Stimulated activated naive CD4-positive, alpha-beta T cell (primary cell): ENCODE results near the gene NEDD4L.
"Not testable (repeated sequence)": the region's sequence is repeated elsewhere in the genome, so short reads cannot be mapped to it uniquely, and the experiment has no call there.

Source experiments
- DNase-seq, 6 experiments: peaks; one replicate each; lab custom pipeline; 2025; lab: John Stamatoyannopoulos, UW

The NEDD4L gene

DNA sequence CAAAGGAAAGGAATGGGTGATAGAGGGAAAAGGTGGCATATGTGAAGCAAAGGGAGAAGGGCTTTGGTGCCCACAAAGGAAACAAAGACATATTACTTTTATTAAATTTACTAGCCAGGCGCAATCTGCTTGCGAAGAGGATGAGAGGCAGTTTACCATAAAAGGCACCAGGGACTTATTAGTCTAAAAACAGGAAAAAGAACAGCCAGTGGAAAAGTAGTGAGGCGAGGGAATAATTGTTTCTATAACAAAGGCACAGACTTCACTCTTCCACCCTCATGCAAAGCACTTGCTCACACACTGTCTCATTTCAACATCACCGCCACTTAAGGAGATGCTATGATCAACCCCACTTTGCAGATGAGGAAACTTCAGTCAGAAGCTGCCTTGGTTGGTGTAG, 374.3 kb downstream of the NEDD4L start:
- DNase-seq = no peak

DNA sequence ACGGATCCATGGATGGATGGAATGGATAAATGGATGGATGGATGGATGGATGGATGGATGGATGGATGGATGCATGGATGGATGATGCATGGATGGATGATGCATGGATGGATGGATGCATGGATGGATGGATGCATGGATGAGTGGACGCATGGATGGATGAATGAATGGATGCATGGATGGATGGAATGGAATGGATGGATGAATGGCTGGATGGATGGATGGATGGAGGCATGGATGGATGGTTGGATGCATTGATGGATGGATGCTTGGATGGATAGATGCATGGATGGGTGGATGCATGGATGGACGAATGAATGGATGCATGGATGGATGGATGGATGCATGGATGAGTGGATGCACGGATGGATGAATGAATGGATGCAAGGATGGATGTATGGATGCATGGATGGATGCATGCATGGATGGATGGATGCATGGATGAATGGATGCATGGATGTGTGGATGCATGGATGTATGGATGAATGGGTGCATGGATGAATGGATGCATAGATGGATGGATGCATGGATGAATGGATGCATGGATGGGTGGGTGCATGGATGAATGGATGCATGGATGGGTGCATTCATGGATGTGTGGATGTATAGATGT, 375.7 kb downstream of the NEDD4L start:
- DNase-seq = no peak

GRCh38 chr18:58426611-58427010, 382.6 kb downstream of the NEDD4L start:
- no peak for DNase-seq

GRCh38 chr18:58427321-58427720, 383.3 kb downstream of the NEDD4L start:
- DNase-seq = no peak

- no peak for DNase-seq
Measured at GRCh38 chr18:58429442-58429841, 385.4 kb downstream of the NEDD4L start.

GRCh38 chr18:58431215-58431614, 387.2 kb downstream of the NEDD4L start:
- no peak for DNase-seq

DNA sequence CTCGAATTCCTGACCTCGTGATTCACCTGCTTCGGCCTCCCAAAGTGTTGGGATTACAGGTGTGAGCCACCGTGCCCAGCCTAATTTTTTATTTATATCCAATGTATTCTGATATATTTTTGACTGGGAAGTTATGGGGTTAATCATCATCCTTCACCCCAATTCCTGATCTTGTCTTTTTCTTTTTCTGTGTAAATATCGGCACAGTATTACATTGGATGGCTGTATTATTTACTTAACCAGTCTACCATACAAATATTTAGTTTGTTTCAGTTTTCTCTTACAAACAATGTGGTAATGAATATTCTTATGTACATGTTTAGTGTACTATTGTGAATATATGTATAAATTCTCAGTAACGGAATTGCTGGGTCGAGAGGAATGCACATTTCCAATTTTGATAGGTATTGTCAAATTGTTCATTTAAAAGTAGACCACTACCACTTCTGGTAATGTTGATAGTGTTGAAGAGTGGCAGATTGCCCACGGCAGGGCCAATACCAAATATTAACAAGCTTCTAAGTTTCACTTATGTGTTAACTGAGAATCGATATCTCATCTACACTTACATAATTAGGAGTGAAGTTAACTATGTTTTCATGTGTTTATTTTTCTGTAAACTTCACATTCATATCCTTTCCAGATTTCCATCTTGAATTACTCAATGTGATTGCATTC, 388.2 kb downstream of the NEDD4L start:
- no peak for DNase-seq

GRCh38 chr18:58435221-58436005, 391.4 kb downstream of the NEDD4L start:
- not testable (repeated sequence) for DNase-seq

- peak in 1 of 6 experiments; percentile 31 for DNase-seq
Measured at GRCh38 chr18:58438161-58438957, 394.3 kb downstream of the NEDD4L start.

DNA sequence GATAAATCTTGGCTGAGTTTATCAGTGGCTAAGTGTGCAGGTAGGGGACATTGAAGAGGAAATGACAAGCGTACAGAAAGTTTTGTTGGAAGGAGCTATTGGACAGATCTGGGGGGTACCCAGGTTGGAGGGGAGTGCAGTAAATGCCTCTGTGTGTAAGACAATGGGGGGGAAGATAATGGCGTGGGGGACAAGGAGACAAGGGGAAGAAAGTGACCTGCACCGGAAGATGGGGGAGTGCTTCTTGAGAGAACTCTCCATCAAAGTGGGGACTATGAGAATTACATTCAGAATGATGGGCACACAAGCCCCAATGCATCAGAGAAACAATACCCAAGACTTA, 394.9 kb downstream of the NEDD4L start:
- DNase-seq = peak in 2 of 6 experiments; percentile 4 to 31

DNA sequence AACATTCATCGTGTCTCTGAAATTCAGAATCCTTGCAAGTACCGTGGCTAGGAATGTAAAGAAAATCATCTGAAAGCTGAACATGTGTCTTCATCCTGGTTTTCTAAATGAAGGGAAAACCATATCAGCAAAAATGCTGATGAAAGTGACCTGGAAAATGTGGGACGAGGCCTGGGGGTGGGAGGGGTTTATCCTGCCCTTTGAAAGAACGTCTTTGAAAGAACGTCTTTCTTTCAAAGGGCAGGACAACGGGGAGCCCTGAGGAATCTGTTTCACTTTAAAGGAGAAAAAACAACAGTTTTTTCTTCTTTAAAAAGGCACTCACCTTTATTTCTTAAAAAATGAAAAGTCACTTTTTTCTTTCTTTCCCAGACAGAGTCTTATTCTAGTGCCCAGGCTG, 399.6 kb downstream of the NEDD4L start:
- no peak for DNase-seq

DNA sequence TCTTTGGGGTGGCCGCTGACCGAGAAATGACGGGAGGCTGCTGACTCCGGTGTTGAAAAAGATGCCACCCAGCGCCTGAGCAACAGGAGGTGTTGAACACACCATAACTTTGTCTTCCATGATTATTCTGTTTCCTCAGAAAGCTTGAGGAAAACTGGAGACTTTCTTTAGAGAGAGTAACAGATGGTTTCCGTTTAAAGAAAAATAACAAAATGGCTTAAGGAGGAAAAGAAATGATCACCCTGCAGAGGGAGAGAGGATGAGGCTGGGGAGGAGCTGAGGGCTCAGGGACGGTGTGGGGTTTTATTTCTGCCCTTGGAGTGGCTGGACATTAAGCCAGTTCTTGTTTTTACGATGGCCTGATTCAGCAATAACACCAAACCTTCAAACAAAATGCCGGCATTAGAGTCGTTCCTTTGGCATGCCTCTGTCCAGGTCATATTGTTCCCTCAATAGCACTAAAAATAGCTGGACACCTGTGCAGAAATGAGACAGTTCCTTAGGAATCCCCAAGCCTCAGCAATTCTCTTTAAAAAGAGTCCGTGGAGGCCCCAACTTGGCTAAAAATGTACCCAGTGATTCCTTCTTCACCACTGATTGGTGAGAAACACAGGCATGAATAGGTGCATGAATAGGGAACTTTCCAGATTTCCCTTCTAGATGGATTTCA, 402.5 kb downstream of the NEDD4L start:
- no peak for DNase-seq

- DNase-seq = no peak
Measured at GRCh38 chr18:58447402-58448095, 403.5 kb downstream of the NEDD4L start.

GRCh38 chr18:58449464-58449863, 405.4 kb downstream of the NEDD4L start:
- no peak for DNase-seq
